ENCODE data around the gene MRPL54.

Gene MRPL54

DNA sequence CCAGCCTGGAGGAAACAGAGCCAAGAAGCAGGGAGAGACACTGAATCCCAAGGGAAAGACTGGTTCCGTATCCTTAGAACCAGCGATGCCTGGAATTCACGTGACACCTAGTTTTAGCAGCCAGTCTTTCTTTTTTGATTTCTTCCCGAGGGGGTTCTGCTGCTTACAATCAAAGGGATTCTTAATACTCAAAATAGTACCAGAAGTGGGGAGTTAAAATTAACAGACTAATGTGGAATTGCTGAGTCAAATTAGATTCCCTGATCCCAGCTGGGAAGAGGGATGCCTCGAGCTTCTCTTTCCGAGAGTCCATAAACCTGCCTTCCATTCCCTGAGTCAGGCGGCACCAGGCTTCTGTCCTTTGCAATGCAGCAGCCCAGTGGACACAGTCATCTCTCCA is 28.5 kb downstream of the MRPL54 start:
- H3K4me1 Mint-ChIP-seq: no peaks in the 10 kb centered on the region
- DNase-seq (no peak), ATAC-seq (replicated peaks) (no peak)
- peaks cover 0 to 3% of the 10 kb centered on the region in 2 donors for H3K36me3 Mint-ChIP-seq
- H3K27ac Mint-ChIP-seq: no peak overlapping the region
- peaks cover 7 to 8% of the 10 kb centered on the region in 2 donors for H3K9me3 Mint-ChIP-seq
- H3K27me3 Mint-ChIP-seq: peaks cover 5 to 6% of the 10 kb centered on the region in 2 donors
- no peak overlapping the region for H3K4me3 Mint-ChIP-seq

- Mint-ChIP-seq H3K36me3 (peaks cover 4 to 5% of the 10 kb centered on the region in 2 donors), H3K27me3 (peaks cover 5 to 6% of the 10 kb centered on the region in 2 donors), H3K4me1 (no peaks in the 10 kb centered on the region), H3K4me3 (no peak overlapping the region), H3K27ac (no peak overlapping the region), H3K9me3 (peaks cover 14% of the 10 kb centered on the region in 2 donors)
- DNase-seq (no peak), ATAC-seq (replicated peaks) (no peak)
These were observed 29.6 kb downstream of the MRPL54 start for GRCh38 chr19:3792114-3792513.

DNA sequence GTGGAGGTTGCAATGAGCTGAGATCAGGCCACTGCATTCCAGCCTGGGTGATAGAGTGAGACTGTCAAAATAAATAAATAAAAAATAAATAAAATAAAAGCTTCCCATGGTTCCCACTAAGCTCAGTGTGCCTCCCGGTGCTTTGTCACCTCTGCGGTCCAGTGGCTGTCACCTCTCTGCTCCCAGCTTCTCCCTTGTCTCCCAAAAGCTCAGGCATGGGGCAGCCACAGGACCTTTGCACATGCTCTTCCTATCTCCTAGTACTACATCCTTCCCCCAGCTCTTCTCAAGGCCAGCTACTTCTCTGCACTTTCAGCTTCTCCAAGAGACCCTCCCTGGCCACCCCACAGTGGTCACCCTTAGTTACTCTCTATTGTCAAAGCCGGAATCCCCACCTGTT is 31.3 kb downstream of the MRPL54 start:
- Mint-ChIP-seq H3K36me3 (peaks cover 4 to 5% of the 10 kb centered on the region in 2 donors), H3K27ac (peak overlapping the region; percentile 11), H3K9me3 (peaks cover 14% of the 10 kb centered on the region in 2 donors), H3K27me3 (peaks cover 5 to 6% of the 10 kb centered on the region in 2 donors), H3K4me1 (peaks cover 0 to 2% of the 10 kb centered on the region in 2 donors), H3K4me3 (no peak overlapping the region)
- ATAC-seq (replicated peaks): no peak
- no peak for DNase-seq

DNA sequence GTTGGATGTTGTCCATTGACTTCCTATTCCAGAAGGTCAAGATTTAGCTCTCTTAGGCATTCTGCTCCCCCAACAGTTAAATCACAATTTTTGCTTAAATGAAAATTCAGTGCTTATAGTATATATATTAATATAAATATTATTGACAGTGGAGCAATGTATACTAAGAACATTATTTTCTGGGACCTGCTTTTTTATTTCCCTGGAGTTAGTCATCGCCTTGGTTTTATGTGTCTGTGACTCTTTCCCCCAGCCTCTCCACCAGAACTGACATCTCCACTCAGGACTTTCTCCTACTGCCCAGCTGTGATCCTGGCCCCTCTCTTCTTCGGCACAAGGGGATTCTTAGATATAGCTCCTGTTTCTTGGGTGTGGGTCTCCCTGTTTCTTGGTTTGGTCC is 33.9 kb downstream of the MRPL54 start:
- Mint-ChIP-seq H3K4me1 (peaks cover 4 to 11% of the 10 kb centered on the region in 2 donors), H3K9me3 (peaks cover 10% of the 10 kb centered on the region in 2 donors), H3K4me3 (no peak overlapping the region), H3K27ac (no peak overlapping the region), H3K27me3 (peaks cover 5% of the 10 kb centered on the region in 2 donors), H3K36me3 (peaks cover 4 to 5% of the 10 kb centered on the region in 2 donors)
- ATAC-seq (replicated peaks): no peak
- DNase-seq: no peak

GRCh38 chr19:3798137-3798536 is 35.7 kb downstream of the MRPL54 start:
- Mint-ChIP-seq H3K36me3 (peaks cover 4 to 5% of the 10 kb centered on the region in 2 donors), H3K27me3 (peaks cover 12 to 16% of the 10 kb centered on the region in 2 donors), H3K27ac (no peak overlapping the region), H3K4me1 (peaks cover 10 to 18% of the 10 kb centered on the region in 2 donors), H3K9me3 (peaks cover 6 to 10% of the 10 kb centered on the region in 2 donors), H3K4me3 (no peak overlapping the region)
- DNase-seq: no peak
- ATAC-seq (replicated peaks): no peak

- ATAC-seq (replicated peaks): no peak
- Mint-ChIP-seq H3K27me3 (peaks cover 16 to 25% of the 10 kb centered on the region in 2 donors), H3K27ac (no peak overlapping the region), H3K36me3 (peaks cover 2 to 5% of the 10 kb centered on the region in 2 donors), H3K4me1 (peaks cover 19 to 20% of the 10 kb centered on the region in 2 donors), H3K4me3 (peak overlapping the region; percentile 46 to 72), H3K9me3 (peaks cover 6% of the 10 kb centered on the region in 2 donors)
- DNase-seq: no peak
These were observed 38.5 kb downstream of the MRPL54 start for GRCh38 chr19:3800996-3801395.

DNA sequence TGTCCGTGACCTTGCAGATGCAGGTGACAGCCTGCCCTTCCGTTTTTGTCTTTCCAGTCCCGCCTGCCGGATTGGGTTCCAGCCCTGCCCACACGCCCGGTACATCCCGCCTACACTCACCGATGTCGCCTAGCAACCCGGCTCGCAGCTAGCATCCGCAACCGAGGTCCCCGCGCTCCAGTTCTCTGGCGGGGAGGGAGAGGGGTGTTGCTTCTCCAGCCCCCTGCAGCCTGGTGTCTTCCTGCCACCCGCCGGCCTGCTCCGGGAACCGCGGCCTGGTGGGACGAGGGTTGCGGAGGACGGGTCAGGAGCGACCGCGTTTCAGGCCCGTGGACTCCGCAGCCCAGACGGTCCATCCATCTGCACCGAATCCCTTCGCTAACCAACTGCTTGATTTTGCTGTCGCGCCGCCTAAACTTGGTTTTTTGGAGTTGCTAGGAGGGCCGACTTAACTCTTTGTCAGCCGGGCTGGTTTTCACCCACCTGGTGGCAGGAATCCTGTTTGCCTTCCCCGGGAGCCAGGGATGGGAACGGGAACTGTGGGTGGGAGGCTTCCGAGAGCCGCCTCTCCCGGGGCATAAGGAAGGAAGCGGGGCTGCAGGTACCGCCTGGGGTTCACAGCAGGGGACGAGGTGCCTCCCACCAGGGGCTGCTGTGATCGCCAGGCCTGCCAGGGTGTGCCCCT is 39.1 kb downstream of the MRPL54 start:
- peaks cover 21 to 22% of the 10 kb centered on the region in 2 donors for H3K4me1 Mint-ChIP-seq
- DNase-seq: peak; percentile 43
- ATAC-seq (replicated peaks): peak; percentile 85
- H3K36me3 Mint-ChIP-seq: peaks cover 1 to 5% of the 10 kb centered on the region in 2 donors
- H3K27ac Mint-ChIP-seq: no peak overlapping the region
- peaks cover 4 to 5% of the 10 kb centered on the region in 2 donors for H3K9me3 Mint-ChIP-seq
- peak overlapping the region; percentile 46 to 72 for H3K4me3 Mint-ChIP-seq
- peaks cover 16 to 25% of the 10 kb centered on the region in 2 donors for H3K27me3 Mint-ChIP-seq

DNA sequence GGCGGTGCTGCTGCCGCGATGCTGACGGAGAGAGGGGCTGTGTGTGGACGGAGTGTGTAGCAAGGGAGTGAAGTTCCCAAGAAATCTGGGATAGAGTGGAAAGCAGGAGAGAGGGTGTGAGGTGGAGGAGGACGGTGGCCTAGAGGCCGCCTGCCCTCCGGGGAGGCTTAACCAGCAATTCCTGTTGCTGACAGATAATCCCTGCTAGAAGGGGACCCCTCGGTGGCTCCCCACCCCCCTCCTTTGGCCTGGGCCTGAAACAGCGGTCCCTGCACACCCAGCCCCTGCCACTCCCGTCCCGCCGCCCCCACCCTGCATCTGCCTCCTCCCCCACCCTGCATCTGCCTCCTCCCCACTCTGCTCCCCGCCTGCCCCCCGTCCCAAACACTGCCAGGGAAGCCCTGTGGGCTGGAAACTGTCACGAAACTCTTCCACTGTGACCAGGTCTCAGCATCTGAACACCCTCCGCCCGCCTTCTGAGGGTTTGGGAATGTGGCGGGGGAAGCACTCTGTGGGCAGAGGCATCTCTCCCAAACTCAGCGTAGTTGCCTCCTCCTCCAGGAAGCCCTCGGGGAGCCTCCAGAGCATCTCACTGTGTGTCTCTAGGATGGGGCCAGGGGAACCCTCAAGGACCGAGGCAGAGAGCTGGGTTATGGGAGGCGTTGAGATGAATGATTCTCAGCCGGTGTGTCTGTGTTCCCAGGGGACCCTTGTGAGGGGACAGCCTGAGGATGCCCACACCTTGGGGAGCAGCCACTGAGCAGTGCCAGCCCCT is 40.8 kb downstream of the MRPL54 start:
- no peak for DNase-seq
- ATAC-seq (replicated peaks): no peak
- peaks cover 0 to 4% of the 10 kb centered on the region in 2 donors for H3K9me3 Mint-ChIP-seq
- H3K4me1 Mint-ChIP-seq: peaks cover 24 to 35% of the 10 kb centered on the region in 2 donors
- H3K36me3 Mint-ChIP-seq: no peaks in the 10 kb centered on the region
- peaks cover 16 to 25% of the 10 kb centered on the region in 2 donors for H3K27me3 Mint-ChIP-seq
- no peak overlapping the region for H3K27ac Mint-ChIP-seq
- no peak overlapping the region for H3K4me3 Mint-ChIP-seq

DNA sequence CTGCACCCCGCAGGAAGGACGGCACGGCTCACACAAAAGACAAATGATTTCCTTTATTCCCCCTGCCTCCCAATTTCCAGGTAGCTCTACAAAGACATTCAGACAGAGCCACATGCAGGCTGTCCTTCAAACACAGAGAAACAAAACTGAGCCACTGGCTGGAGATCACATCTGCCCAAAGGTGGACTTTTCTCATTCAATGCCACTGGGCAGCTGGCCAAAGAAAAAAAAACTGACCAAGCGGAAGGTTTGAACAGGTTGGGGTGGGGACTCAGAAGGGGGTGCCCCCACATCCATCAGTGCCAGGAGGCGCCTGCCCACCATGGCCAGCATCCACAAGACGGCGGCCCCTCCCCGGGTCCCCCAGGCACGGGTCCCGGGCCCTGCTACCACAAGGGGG is 41.5 kb downstream of the MRPL54 start:
- DNase-seq (no peak), ATAC-seq (replicated peaks) (no peak)
- Mint-ChIP-seq H3K9me3 (peaks cover 0 to 5% of the 10 kb centered on the region in 2 donors), H3K36me3 (no peaks in the 10 kb centered on the region), H3K27ac (no peak overlapping the region), H3K4me1 (peaks cover 24 to 39% of the 10 kb centered on the region in 2 donors), H3K4me3 (no peak overlapping the region), H3K27me3 (peaks cover 16 to 25% of the 10 kb centered on the region in 2 donors)

GRCh38 chr19:3804429-3804828 is 41.9 kb downstream of the MRPL54 start:
- no peak for ATAC-seq (replicated peaks)
- Mint-ChIP-seq H3K9me3 (peaks cover 0 to 5% of the 10 kb centered on the region in 2 donors), H3K27ac (no peak overlapping the region), H3K36me3 (no peaks in the 10 kb centered on the region), H3K4me1 (peaks cover 24 to 43% of the 10 kb centered on the region in 2 donors), H3K4me3 (no peak overlapping the region), H3K27me3 (peaks cover 12 to 25% of the 10 kb centered on the region in 2 donors)
- DNase-seq: no peak

GRCh38 chr19:3805859-3806258 is 43.4 kb downstream of the MRPL54 start:
- ATAC-seq (replicated peaks) (no peak), DNase-seq (no peak)
- H3K4me1 Mint-ChIP-seq: peaks cover 30 to 56% of the 10 kb centered on the region in 2 donors
- H3K27me3 Mint-ChIP-seq: peaks cover 11 to 25% of the 10 kb centered on the region in 2 donors
- no peak overlapping the region for H3K4me3 Mint-ChIP-seq
- no peak overlapping the region for H3K27ac Mint-ChIP-seq
- H3K9me3 Mint-ChIP-seq: peaks cover 0 to 5% of the 10 kb centered on the region in 2 donors
- no peaks in the 10 kb centered on the region for H3K36me3 Mint-ChIP-seq

- Mint-ChIP-seq H3K9me3 (peaks cover 0 to 5% of the 10 kb centered on the region in 2 donors), H3K4me1 (peaks cover 25 to 53% of the 10 kb centered on the region in 2 donors), H3K36me3 (no peaks in the 10 kb centered on the region), H3K4me3 (no peak overlapping the region), H3K27me3 (peaks cover 11 to 14% of the 10 kb centered on the region in 2 donors), H3K27ac (no peak overlapping the region)
- ATAC-seq (replicated peaks) (no peak), DNase-seq (no peak)
These were observed 44.6 kb downstream of the MRPL54 start for GRCh38 chr19:3807131-3807480.

DNA sequence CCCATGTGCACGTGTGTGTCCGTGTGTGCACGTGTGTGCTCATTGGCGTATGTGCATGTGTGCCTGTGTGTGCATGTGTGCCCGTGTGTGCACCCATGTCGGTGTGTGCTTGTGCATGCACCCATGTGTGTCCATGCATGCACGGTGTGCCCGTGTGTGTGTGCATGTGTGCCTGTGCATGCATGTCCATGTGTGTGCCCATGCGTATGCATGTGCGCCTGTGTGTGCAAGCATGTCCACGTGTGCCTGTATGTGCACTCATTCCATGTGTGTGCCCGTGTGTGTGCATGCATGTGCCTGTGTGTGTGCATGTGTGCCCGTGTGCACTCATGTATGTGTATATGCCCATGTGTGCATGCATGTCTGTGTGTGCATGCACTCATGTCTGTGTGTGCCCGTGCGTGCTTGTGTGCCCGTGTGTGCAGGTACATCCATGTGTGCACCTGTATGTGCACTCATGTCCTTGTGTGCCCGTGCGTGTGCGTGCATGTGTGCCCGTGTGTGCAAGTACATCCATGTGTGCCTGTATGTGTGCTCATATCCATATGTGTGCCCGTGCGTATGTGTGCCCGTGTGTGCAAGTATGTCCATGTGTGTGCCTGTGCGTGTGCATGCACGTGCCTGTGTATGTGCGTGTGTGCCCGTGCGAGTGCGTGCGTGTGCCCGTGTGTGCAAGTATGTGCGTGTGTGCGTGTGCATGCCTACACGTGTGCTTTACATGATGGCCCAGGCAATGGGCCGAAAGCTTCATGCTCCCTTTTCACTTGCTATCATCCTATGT is 45.3 kb downstream of the MRPL54 start:
- H3K4me1 Mint-ChIP-seq: peaks cover 28 to 59% of the 10 kb centered on the region in 2 donors
- DNase-seq: no peak
- peaks cover 3 to 6% of the 10 kb centered on the region in 2 donors for H3K36me3 Mint-ChIP-seq
- no peak overlapping the region for H3K4me3 Mint-ChIP-seq
- H3K27ac Mint-ChIP-seq: peak overlapping the region; percentile 17
- ATAC-seq (replicated peaks): no peak
- H3K27me3 Mint-ChIP-seq: peaks cover 8 to 13% of the 10 kb centered on the region in 2 donors
- H3K9me3 Mint-ChIP-seq: peaks cover 0 to 5% of the 10 kb centered on the region in 2 donors
